GM12801 (cell line): ENCODE measurements around the gene ARHGAP23.

Source experiments
- TF ChIP-seq, protein P1 (sequence below): IDR thresholded peaks from one replicate; pipeline ENCODE4 v1.5.1; 2011; ENCODE audit warnings: control low read depth; ENCODE audit not compliant: insufficient read length; ENCODE audit errors: extremely low read depth

Gene ARHGAP23

DNA sequence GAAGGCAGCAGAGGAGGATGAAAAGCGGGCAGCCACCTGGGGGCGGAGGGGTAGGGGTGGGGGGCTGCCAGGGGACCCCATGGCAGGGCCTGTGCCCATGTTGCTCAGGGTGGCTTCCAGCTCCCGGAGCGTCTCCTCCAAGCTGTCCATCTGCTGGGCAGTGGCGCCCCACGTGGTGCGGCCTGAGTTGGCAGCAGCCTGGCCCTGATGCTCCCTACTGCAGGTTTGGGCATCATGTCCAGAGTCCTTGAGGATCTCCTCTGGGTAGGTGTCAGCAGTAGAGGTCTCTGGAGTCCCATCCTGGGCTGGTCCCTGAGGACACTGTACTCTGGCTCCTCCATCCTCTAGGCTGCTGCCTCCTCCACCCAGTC, 116.6 kb downstream of the ARHGAP23 start:
- TF ChIP-seq, protein P1, sequence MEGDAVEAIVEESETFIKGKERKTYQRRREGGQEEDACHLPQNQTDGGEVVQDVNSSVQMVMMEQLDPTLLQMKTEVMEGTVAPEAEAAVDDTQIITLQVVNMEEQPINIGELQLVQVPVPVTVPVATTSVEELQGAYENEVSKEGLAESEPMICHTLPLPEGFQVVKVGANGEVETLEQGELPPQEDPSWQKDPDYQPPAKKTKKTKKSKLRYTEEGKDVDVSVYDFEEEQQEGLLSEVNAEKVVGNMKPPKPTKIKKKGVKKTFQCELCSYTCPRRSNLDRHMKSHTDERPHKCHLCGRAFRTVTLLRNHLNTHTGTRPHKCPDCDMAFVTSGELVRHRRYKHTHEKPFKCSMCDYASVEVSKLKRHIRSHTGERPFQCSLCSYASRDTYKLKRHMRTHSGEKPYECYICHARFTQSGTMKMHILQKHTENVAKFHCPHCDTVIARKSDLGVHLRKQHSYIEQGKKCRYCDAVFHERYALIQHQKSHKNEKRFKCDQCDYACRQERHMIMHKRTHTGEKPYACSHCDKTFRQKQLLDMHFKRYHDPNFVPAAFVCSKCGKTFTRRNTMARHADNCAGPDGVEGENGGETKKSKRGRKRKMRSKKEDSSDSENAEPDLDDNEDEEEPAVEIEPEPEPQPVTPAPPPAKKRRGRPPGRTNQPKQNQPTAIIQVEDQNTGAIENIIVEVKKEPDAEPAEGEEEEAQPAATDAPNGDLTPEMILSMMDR: no peak

DNA sequence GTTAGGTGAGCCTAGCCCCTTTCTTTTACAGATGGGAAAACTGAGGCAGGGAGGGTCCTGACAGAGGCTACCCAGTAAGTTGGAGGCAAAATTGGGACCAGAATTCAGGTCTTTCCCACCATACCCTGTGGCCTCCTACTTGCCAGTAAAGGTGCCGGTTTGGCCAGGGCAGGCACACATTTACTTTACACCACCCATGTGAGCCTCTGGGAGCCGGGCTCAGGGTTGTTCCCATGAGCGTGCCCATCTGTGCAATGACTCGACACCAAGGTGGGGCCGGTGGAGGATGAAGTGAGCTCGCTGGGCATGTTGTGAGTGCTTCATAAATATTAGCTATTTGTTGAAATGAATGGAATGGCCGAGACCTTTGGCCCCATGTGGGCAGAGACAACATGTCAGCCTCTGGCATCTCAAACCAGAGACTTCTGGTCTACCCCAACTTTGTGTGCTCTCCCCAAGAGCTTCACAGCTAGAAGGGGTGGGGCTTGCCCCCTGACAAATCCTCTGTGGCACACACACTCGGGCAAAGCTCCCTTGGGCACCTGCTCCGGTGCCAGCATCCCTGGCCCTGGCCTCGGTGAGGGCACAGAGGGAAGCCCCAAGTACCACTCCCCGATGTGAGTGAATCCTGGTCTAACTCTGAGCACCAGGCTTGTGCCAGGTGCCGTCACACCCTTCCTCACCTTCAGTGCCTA, 117.4 kb downstream of the ARHGAP23 start:
- TF ChIP-seq, protein P1: no peak

DNA sequence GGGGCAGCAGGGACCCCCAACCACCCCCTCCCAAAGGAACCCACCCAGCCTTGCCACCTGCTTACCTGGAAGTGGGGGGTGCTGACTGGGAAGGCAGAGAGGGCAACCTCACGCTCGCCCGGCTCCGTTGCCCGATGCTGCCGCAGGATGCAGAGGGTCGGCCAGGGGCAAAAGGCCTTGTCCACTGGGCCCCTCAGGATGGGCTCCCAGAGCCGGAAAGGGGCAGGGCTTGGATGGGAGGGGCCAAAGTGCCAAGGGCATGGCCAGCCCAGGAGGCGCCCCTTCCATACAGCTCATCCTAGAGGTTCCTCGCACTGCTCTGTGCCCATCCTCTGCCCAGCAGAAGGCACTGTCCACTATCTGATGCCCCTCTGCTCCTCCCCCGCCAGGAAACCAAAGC, 118.1 kb downstream of the ARHGAP23 start:
- TF ChIP-seq, protein P1: no peak

DNA sequence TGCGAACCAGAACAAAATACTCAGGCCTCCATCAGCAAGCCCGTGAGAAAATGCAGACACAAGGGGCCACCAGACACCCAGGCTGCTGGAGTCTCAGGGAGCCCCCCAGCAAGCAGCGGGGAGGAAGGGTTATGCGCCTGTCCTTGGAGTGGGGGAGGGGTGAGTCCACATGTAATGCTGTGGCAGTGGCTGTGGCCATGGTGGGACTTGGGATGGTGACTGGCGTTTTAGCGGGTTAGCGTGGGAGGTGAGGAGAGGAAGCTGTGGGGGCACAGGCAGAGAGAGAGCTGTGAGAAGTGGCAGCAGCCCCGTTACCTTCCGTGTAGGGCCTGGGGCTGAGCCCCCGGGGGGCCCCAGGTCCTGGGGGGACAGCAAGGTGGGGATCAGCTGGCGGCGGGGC, 119.2 kb downstream of the ARHGAP23 start:
- TF ChIP-seq, protein P1: no peak

DNA sequence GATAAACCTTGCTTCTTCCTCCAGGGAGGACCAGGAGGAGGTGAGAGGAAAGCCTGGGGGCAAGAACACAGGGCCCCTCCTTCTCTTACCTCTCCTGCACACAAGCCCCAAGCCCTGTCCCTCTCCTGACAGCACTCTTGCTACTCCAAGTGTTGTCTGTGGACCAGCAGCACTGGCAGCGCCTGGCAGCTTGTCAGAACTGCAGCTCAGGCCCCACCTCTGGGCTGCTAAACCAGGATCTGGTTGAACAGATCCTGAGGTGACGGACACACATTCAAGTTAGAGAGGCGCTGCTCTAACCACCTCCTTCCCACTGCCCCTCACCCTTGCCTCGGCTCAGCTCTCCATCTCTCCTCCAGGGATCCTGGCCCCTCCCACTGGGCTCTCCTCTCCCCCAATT, 121.0 kb downstream of the ARHGAP23 start:
- TF ChIP-seq, protein P1: no peak

DNA sequence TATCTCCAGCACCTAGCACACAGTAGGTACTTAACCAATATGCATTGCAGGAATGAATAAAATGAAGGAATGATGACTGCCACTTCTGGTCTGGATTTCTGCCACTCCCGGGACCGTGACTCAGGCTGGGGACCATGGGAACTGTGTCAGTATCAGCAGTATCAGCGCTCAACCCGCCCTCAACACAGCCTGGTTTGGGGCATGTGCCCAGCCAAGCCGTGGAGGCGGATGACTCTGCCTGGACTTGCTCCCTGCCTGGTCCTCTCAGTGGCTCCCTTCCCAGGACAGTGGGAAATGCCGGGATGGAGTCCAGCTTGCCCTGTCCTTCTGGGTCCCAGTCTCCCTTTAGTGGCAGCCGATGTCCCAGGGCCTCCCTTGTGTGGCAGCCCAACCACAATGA, 122.4 kb downstream of the ARHGAP23 start:
- TF ChIP-seq, protein P1: no peak

DNA sequence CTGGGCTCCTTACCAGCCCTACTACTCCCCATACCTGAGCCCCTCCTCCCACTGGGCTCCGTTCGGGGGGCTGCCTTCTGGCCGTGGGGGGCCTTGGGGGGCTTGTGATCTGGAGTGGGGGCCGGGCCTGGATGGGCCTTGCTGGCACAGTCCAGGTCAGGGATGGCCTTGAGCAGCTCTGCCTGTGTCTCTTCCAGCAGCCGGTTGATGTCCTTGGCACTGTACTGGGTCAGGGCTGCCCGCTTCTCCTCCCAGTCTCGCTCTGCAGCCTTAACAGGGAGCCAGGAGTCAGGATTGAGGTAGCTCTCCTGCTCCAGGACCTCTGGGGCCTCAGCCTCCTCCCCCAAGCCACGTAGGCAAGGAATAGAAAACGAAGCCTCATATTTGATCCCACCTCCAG, 122.9 kb downstream of the ARHGAP23 start:
- TF ChIP-seq, protein P1: no peak
